Endodermal cell (in vitro differentiated cells): ENCODE data around the gene BARX2. TPM values are rescaled to one million over a fixed set of nuclear protein-coding genes. Genes with fewer than 3 reads are reported as not detected.

ENCODE experiments used
- DNase-seq: peaks from one replicate; pipeline ENCODE4 v3.0.0-alpha.2; 2017
- H3K27ac ChIP-seq: 2 replicates; pipeline ENCODE4 v1.5.1; 2013; ENCODE audit warnings: mild to moderate bottlenecking, low read depth, low read length, moderate library complexity
- H3K27me3 ChIP-seq: 2 replicates; pipeline ENCODE4 v1.6.1; 2013; ENCODE audit warnings: mild to moderate bottlenecking, low read length, moderate library complexity; ENCODE audit not compliant: insufficient read depth, control insufficient read depth, poor library complexity, severe bottlenecking
- H3K36me3 ChIP-seq: 2 replicates; pipeline ENCODE4 v1.7.0; 2013; ENCODE audit warnings: mild to moderate bottlenecking, low read length, moderate library complexity; ENCODE audit not compliant: control insufficient read depth, insufficient read depth
- H3K4me1 ChIP-seq: one replicate; pipeline ENCODE4 v1.7.0; 2013; ENCODE audit warnings: low read length; ENCODE audit not compliant: control insufficient read depth, insufficient read depth
- H3K4me3 ChIP-seq: 2 replicates; pipeline ENCODE4 v1.5.1; 2013; ENCODE audit warnings: mild to moderate bottlenecking, low read length, moderate library complexity
- H3K9ac ChIP-seq: 2 replicates; pipeline ENCODE4 v1.6.1; 2013; ENCODE audit warnings: mild to moderate bottlenecking, low read length, moderate library complexity; ENCODE audit not compliant: poor library complexity, severe bottlenecking; ENCODE audit errors: extremely low read depth
- H3K9me3 ChIP-seq: 2 replicates; pipeline ENCODE4 v1.6.1; 2013; ENCODE audit warnings: mild to moderate bottlenecking, low read length, moderate library complexity; ENCODE audit not compliant: control insufficient read depth
- H3K27ac Mint-ChIP-seq: 2 replicates; pipeline ENCODE4 v1.8.0; 2020; ENCODE audit warnings: mixed read lengths
- H3K27me3 Mint-ChIP-seq: 2 replicates; pipeline ENCODE4 v1.8.0; 2021; ENCODE audit warnings: mild to moderate bottlenecking, mixed read lengths; ENCODE audit not compliant: insufficient read depth
- H3K36me3 Mint-ChIP-seq: 2 replicates; pipeline ENCODE4 v1.8.0; 2020; ENCODE audit warnings: low read depth, mixed read lengths
- H3K4me1 Mint-ChIP-seq: 2 replicates; pipeline ENCODE4 v1.8.0; 2020; ENCODE audit warnings: mixed read lengths
- H3K4me3 Mint-ChIP-seq: 2 replicates; pipeline ENCODE4 v1.8.0; 2020; ENCODE audit warnings: mild to moderate bottlenecking, moderate library complexity, mixed read lengths
- H3K9me3 Mint-ChIP-seq: 2 replicates; pipeline ENCODE4 v1.8.0; 2020; ENCODE audit warnings: mild to moderate bottlenecking, mixed read lengths
- CTCF ChIP-seq: fragments of 200-600 bp; sonication (generic); conservative IDR thresholded peaks from 2 replicates; pipeline ENCODE4 v1.5.0; 2021; ENCODE audit warnings: antibody characterized with exemption, mild to moderate bottlenecking
- WGBS, 2 experiments: methylation state at CpG; one replicate each; pipeline versions ENCODE4 v1.1.5 to v1.1.7; 2013; ENCODE audit warnings: missing lambda C conversion rate in 2 of 2, mixed read lengths in 1 of 2; ENCODE audit not compliant: insufficient coverage in 1 of 2, insufficient read length in 1 of 2; 5-methylcytosine and 5-hydroxymethylcytosine counted together
- total RNA-seq, 2 donors: library from RNA; stranded (reverse); fragmentation: NEBNext Ultra II Directional in 1 of 2; extraction: Animal tissue kit (Norgen Biotek cat#: 25700) in 1 of 2; gene quantifications; 2 replicates in 1 of 2; 3 replicates in 1 of 2; pipeline ENCODE4 v1.2.1, GENCODE V29; 2021

The BARX2 gene
- total RNA-seq, 2 donors from 2014 or later = not detected

DNA sequence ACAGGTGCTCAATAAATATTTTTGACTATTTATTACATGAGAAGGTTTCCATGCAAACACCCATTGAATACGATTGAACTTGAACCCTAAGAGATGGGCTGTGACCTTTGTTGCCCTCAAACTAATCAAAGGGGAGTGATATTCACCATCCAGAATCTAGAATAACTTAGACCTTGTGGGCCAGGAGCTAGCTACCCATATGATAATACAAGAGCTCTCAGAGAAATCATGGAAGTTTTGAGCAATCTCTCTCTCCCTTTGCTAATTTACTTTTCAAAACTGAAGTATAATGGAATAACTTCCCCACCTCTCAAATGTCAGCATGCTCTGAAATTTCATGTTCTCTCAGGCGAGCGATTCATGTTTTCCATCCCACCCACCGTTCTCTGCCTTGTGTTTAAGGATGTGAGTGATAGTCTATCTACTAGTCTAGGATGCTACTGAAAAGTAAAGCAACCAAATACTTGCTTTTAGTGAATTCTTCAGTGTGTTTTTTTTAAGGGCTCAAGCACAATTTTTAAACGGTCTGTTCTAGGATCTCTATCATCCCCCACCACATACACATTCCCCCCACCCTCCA lies 33.3 kb downstream of the BARX2 start:
- DNase-seq = no peak
- H3K27me3 ChIP-seq = no peaks in the 10 kb centered on the region
- Mint-ChIP-seq H3K9me3 (peaks cover 4% of the 10 kb centered on the region), H3K4me1 (peaks cover 3% of the 10 kb centered on the region), H3K36me3 (no peaks in the 10 kb centered on the region), H3K4me3 (no peak overlapping the region), H3K27me3 (peaks cover 11% of the 10 kb centered on the region), H3K27ac (no peak overlapping the region)
- H3K36me3 ChIP-seq = no peaks in the 10 kb centered on the region
- H3K4me1 ChIP-seq = no peaks in the 10 kb centered on the region
- H3K4me3 ChIP-seq = no peak overlapping the region
- WGBS, 2 experiments = 91 to 100% methylated on average over 2 to 5 of the region's 5 CpGs
- no peak overlapping the region for H3K9ac ChIP-seq
- peaks cover 2% of the 10 kb centered on the region for H3K9me3 ChIP-seq
- TF ChIP-seq CTCF = no peak
- no peak overlapping the region for H3K27ac ChIP-seq

DNA sequence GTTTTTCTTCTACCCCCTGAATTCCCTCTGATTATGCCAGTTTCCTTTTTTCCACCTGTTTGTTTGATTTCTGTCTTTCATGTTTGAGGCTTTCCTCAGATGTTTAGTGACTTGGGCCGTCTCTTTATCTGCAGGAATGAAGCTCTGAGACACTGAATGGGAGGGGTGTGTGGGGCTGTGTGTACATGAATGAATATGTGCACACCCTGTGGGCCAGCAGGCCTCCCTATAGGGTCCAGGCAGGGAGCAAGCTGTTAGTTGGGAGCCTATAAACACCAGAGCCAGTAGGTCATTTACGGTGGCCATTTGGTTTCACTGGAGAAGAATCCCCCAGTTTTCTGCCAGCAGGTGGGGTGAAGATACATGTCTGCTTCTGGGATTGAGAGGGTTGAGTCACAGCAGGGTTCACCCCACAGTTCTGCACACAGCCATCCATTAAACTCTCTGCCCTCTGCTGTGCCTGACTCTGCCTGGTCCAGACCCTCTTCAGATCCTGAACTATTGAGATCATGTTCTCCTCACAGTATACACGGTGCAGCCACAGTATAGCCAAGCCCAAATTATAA lies 34.8 kb downstream of the BARX2 start:
- H3K27ac ChIP-seq = no peak overlapping the region
- H3K27me3 Mint-ChIP-seq = peaks cover 8% of the 10 kb centered on the region
- no peaks in the 10 kb centered on the region for H3K27me3 ChIP-seq
- DNase-seq = no peak
- TF ChIP-seq CTCF = peak; percentile 28
- no peaks in the 10 kb centered on the region for H3K9me3 ChIP-seq
- no peak overlapping the region for H3K4me3 ChIP-seq
- H3K36me3 Mint-ChIP-seq = no peaks in the 10 kb centered on the region
- H3K36me3 ChIP-seq = no peaks in the 10 kb centered on the region
- no peaks in the 10 kb centered on the region for H3K4me1 ChIP-seq
- peaks cover 4% of the 10 kb centered on the region for H3K9me3 Mint-ChIP-seq
- no peak overlapping the region for H3K4me3 Mint-ChIP-seq
- H3K9ac ChIP-seq = no peak overlapping the region
- H3K27ac Mint-ChIP-seq = no peak overlapping the region
- 89 to 90% methylated on average over 2 to 3 of the region's 3 CpGs for WGBS, 2 experiments
- H3K4me1 Mint-ChIP-seq = peaks cover 3% of the 10 kb centered on the region

GRCh38 chr11:129412494-129412893 lies 36.8 kb downstream of the BARX2 start:
- H3K9me3 ChIP-seq = no peaks in the 10 kb centered on the region
- no peaks in the 10 kb centered on the region for H3K36me3 Mint-ChIP-seq
- H3K4me1 Mint-ChIP-seq = peaks cover 3% of the 10 kb centered on the region
- no peak overlapping the region for H3K27ac ChIP-seq
- DNase-seq = no peak
- no peaks in the 10 kb centered on the region for H3K27me3 ChIP-seq
- H3K4me3 ChIP-seq = no peak overlapping the region
- no peak overlapping the region for H3K27ac Mint-ChIP-seq
- H3K9me3 Mint-ChIP-seq = peaks cover 4% of the 10 kb centered on the region
- H3K27me3 Mint-ChIP-seq = peaks cover 2% of the 10 kb centered on the region
- TF ChIP-seq CTCF = no peak
- WGBS, 2 experiments = 80 to 84% methylated on average over 1 to 4 of the region's 4 CpGs
- H3K36me3 ChIP-seq = no peaks in the 10 kb centered on the region
- H3K4me3 Mint-ChIP-seq = no peak overlapping the region
- H3K4me1 ChIP-seq = peaks cover 3% of the 10 kb centered on the region
- no peak overlapping the region for H3K9ac ChIP-seq
